ENCODE data around the gene IFT25.

The IFT25 gene

DNA sequence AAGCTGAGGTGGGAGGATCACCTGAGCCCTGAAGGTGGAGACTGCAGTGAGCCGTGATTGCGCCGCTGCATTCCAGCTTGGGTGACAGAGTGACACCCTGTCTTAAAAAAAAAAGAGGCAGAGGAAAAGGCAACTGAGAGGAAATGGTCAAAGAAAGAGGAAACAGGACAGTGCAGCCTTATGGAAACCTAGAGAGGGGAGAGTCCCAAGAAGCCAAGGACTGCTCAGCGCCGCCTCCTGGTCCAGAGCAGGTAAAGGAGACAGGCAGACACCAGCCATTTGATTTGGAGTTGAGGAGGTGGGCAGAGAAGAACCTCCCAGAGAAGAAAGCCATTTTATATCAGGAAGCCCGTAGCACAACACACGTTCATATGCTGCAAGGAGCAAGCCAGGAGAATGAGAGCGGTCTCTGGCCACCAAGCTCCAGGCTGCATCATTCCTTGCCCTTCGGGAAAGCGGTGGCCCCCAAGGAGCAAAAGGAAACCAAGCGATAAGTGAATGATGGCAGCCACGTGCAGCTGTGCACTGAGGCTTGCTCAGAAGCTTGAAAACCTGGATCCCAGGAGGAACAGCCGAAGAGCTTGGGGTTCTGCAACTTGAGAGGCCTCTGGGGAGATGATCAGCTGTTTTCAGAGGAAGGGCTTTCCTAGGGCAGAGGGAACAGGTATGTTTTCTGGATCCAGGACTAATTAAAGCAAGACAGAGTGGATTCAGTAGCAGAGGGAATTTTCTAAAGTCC, 34.4 kb upstream of the IFT25 start:
- TF ChIP-seq BCL11B (tag by site-specific recombination; IDR thresholded peaks at IDR 0.05; ENCODE audit: low read depth) (no peak), PRDM1 (tag by site-specific recombination; IDR thresholded peaks at IDR 0.05) (no peak), ZNF670 (tag by site-specific recombination; IDR thresholded peaks at IDR 0.05; ENCODE audit: low read depth) (no peak), KLF9 (tag by site-specific recombination; IDR thresholded peaks at IDR 0.05; ENCODE audit: low read depth) (no peak), ZNF600 (tag by site-specific recombination; IDR thresholded peaks at IDR 0.05) (no peak), ZFP41 (tag by site-specific recombination; IDR thresholded peaks at IDR 0.05; ENCODE audit: borderline replicate concordance) (no peak), TRIM28 (IDR thresholded peaks at IDR 0.05; ENCODE audit: borderline replicate concordance, low read length) (no peak), ZNF558 (tag by site-specific recombination; IDR thresholded peaks at IDR 0.05) (no peak), TCF7L2 (IDR thresholded peaks at IDR 0.05; ENCODE audit: borderline replicate concordance, low read depth, low read length) (no peak)
- TF ChIP-seq, protein P1, sequence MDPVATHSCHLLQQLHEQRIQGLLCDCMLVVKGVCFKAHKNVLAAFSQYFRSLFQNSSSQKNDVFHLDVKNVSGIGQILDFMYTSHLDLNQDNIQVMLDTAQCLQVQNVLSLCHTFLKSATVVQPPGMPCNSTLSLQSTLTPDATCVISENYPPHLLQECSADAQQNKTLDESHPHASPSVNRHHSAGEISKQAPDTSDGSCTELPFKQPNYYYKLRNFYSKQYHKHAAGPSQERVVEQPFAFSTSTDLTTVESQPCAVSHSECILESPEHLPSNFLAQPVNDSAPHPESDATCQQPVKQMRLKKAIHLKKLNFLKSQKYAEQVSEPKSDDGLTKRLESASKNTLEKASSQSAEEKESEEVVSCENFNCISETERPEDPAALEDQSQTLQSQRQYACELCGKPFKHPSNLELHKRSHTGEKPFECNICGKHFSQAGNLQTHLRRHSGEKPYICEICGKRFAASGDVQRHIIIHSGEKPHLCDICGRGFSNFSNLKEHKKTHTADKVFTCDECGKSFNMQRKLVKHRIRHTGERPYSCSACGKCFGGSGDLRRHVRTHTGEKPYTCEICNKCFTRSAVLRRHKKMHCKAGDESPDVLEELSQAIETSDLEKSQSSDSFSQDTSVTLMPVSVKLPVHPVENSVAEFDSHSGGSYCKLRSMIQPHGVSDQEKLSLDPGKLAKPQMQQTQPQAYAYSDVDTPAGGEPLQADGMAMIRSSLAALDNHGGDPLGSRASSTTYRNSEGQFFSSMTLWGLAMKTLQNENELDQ (tag by site-specific recombination; IDR thresholded peaks at IDR 0.05; ENCODE audit: low read depth) = no peak
- Histone ChIP-seq H3K4me3 (ENCODE audit: low read depth, low read length) (no peak overlapping the region), H3K27ac (ENCODE audit: extremely low read depth, low read depth, low read length) (no peak overlapping the region), H3K4me1 (ENCODE audit: control insufficient read depth, insufficient read depth, low read length) (no peaks in the 10 kb centered on the region), H3K9me3 (ENCODE audit: control insufficient read depth, insufficient read depth, low read depth, low read length) (no peaks in the 10 kb centered on the region), H3K36me3 (ENCODE audit: control insufficient read depth in 2 of 2, insufficient read depth in 1 of 2, low read length in 2 of 2) (no peaks in the 10 kb centered on the region)
- CTCF ChIA-PET = interaction anchor here (0.6 to 0.7 kb wide), 2 partner anchors 24 to 38 kb away, joined by 3 to 4 read pairs; no protein-coding TSS in a partner anchor
- POLR2A ChIA-PET = no interaction called here

DNA sequence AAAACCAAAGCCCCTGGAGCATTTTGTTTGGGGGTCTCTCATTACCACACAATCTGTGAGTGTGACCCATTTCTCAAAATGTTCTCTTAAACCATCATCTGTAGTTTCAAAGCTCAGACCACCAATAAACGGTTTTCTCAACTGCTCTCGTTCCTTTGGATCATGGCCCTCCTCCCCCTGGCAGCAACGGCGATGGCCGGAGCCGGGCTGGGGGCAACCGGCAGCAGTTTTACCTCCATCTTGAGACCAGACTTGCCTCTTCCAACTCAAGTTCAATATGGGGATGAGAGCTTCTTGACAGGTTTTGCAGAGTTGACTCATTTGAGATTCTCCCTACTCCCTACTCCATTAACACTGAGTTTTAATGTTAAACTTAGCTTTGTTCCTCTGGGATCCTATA, 30.4 kb upstream of the IFT25 start:
- ChIA-PET POLR2A (interaction anchor here (0.6 kb wide), 1 partner anchor 33 kb away, joined by 5 read pairs; no protein-coding TSS in a partner anchor), CTCF (interaction anchor here (0.6 kb wide), 1 partner anchor 115 kb away, joined by 3 read pairs; no protein-coding TSS in a partner anchor)
- no peak for TF ChIP-seq ZNF214 (tag by site-specific recombination; IDR thresholded peaks at IDR 0.05; ENCODE audit: borderline replicate concordance)
- TF ChIP-seq, protein P2, sequence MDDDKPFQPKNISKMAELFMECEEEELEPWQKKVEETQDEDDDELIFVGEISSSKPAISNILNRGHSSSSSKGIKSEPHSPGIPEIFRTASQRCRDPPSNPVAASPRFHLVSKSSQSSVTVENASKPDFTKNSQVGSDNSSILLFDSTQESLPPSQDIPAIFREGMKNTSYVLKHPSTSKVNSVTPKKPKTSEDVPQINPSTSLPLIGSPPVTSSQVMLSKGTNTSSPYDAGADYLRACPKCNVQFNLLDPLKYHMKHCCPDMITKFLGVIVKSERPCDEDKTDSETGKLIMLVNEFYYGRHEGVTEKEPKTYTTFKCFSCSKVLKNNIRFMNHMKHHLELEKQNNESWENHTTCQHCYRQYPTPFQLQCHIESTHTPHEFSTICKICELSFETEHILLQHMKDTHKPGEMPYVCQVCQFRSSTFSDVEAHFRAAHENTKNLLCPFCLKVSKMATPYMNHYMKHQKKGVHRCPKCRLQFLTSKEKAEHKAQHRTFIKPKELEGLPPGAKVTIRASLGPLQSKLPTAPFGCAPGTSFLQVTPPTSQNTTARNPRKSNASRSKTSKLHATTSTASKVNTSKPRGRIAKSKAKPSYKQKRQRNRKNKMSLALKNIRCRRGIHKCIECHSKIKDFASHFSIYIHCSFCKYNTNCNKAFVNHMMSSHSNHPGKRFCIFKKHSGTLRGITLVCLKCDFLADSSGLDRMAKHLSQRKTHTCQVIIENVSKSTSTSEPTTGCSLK (tag by site-specific recombination; IDR thresholded peaks at IDR 0.05) = no peak
- TF ChIP-seq, protein P3, sequence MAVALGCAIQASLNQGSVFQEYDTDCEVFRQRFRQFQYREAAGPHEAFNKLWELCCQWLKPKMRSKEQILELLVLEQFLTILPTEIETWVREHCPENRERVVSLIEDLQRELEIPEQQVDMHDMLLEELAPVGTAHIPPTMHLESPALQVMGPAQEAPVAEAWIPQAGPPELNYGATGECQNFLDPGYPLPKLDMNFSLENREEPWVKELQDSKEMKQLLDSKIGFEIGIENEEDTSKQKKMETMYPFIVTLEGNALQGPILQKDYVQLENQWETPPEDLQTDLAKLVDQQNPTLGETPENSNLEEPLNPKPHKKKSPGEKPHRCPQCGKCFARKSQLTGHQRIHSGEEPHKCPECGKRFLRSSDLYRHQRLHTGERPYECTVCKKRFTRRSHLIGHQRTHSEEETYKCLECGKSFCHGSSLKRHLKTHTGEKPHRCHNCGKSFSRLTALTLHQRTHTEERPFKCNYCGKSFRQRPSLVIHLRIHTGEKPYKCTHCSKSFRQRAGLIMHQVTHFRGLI (tag by site-specific recombination; IDR thresholded peaks at IDR 0.05) = no peak
- no peak for TF ChIP-seq IKZF3 (tag by site-specific recombination; IDR thresholded peaks at IDR 0.05)
- TF ChIP-seq, protein P4, sequence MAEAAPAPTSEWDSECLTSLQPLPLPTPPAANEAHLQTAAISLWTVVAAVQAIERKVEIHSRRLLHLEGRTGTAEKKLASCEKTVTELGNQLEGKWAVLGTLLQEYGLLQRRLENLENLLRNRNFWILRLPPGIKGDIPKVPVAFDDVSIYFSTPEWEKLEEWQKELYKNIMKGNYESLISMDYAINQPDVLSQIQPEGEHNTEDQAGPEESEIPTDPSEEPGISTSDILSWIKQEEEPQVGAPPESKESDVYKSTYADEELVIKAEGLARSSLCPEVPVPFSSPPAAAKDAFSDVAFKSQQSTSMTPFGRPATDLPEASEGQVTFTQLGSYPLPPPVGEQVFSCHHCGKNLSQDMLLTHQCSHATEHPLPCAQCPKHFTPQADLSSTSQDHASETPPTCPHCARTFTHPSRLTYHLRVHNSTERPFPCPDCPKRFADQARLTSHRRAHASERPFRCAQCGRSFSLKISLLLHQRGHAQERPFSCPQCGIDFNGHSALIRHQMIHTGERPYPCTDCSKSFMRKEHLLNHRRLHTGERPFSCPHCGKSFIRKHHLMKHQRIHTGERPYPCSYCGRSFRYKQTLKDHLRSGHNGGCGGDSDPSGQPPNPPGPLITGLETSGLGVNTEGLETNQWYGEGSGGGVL (tag by site-specific recombination; IDR thresholded peaks at IDR 0.05) = no peak
- TF ChIP-seq, protein P5, sequence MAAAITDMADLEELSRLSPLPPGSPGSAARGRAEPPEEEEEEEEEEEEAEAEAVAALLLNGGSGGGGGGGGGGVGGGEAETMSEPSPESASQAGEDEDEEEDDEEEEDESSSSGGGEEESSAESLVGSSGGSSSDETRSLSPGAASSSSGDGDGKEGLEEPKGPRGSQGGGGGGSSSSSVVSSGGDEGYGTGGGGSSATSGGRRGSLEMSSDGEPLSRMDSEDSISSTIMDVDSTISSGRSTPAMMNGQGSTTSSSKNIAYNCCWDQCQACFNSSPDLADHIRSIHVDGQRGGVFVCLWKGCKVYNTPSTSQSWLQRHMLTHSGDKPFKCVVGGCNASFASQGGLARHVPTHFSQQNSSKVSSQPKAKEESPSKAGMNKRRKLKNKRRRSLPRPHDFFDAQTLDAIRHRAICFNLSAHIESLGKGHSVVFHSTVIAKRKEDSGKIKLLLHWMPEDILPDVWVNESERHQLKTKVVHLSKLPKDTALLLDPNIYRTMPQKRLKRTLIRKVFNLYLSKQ (tag by site-specific recombination; IDR thresholded peaks at IDR 0.05; ENCODE audit: borderline replicate concordance) = no peak
- TF ChIP-seq ZNF324 (tag by site-specific recombination; IDR thresholded peaks at IDR 0.05) = no peak
- TF ChIP-seq, protein P6, sequence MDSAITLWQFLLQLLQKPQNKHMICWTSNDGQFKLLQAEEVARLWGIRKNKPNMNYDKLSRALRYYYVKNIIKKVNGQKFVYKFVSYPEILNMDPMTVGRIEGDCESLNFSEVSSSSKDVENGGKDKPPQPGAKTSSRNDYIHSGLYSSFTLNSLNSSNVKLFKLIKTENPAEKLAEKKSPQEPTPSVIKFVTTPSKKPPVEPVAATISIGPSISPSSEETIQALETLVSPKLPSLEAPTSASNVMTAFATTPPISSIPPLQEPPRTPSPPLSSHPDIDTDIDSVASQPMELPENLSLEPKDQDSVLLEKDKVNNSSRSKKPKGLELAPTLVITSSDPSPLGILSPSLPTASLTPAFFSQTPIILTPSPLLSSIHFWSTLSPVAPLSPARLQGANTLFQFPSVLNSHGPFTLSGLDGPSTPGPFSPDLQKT (IDR thresholded peaks at IDR 0.05; ENCODE audit: borderline replicate concordance, low read depth, low read length) = no peak
- Histone ChIP-seq H3K9me3 (ENCODE audit: control insufficient read depth, insufficient read depth, low read depth, low read length) (no peaks in the 10 kb centered on the region), H3K4me3 (ENCODE audit: low read depth, low read length) (no peak overlapping the region), H3K4me1 (ENCODE audit: control insufficient read depth, insufficient read depth, low read length) (no peaks in the 10 kb centered on the region), H3K36me3 (ENCODE audit: control insufficient read depth in 2 of 2, insufficient read depth in 1 of 2, low read length in 2 of 2) (peaks cover 4 to 19% of the 10 kb centered on the region in 2 experiments; a peak in 2 of 3 replicates), H3K27ac (ENCODE audit: extremely low read depth, low read depth, low read length) (no peak overlapping the region)

All from HEK293 (cell line).